HepG2 (cell line): ENCODE measurements around the gene TMEM214. TPM values are rescaled to one million over a fixed set of nuclear protein-coding genes. Genes with fewer than 3 reads are reported as not detected.

Source experiments
- ARID5B ChIP-seq: IDR thresholded peaks from 2 replicates; pipeline ENCODE4 v1.4.0; 2020; ENCODE audit warnings: mild to moderate bottlenecking, missing genetic modification reagents
- ASH2L ChIP-seq: fragments of 300-600, 200-600 bp; sonication (generic); IDR thresholded peaks from 2 replicates; pipeline ENCODE4 v1.7.0; 2017; ENCODE audit warnings: low read depth, mild to moderate bottlenecking, moderate library complexity, mixed read lengths, low read length; ENCODE audit not compliant: insufficient read length
- ATF3 ChIP-seq: sonication (generic); formaldehyde crosslinking; IDR thresholded peaks from 2 replicates; pipeline ENCODE4 v1.4.0; 2020; ENCODE audit warnings: missing genetic modification reagents
- FOSL2 ChIP-seq: sonication (generic); formaldehyde crosslinking; IDR thresholded peaks from 2 replicates; pipeline ENCODE4 v1.4.0; 2020; ENCODE audit warnings: missing genetic modification reagents
- KLF13 ChIP-seq: sonication (generic); formaldehyde crosslinking; IDR thresholded peaks from 2 replicates; pipeline ENCODE4 v1.4.0; 2020; ENCODE audit warnings: mild to moderate bottlenecking, missing genetic modification reagents
- NFAT5 ChIP-seq: sonication (generic); formaldehyde crosslinking; IDR thresholded peaks from 2 replicates; pipeline ENCODE4 v1.4.0; 2020; ENCODE audit warnings: missing genetic modification reagents
- THRA ChIP-seq: sonication (generic); formaldehyde crosslinking; IDR thresholded peaks from 2 replicates; pipeline ENCODE4 v1.4.0; 2020; ENCODE audit warnings: missing genetic modification reagents, borderline replicate concordance
- ZFP91 ChIP-seq: sonication (generic); formaldehyde crosslinking; IDR thresholded peaks from 2 replicates; pipeline ENCODE4 v1.9.0; 2022; ENCODE audit warnings: missing genetic modification reagents, mild to moderate bottlenecking, borderline replicate concordance
- ZNF20 ChIP-seq: sonication (generic); formaldehyde crosslinking; IDR thresholded peaks from 2 replicates; pipeline ENCODE4 v1.4.0; 2020; ENCODE audit warnings: mild to moderate bottlenecking, moderate library complexity, missing genetic modification reagents
- ZNF225 ChIP-seq: sonication (generic); formaldehyde crosslinking; IDR thresholded peaks from 2 replicates; pipeline ENCODE4 v1.4.0; 2020; ENCODE audit warnings: mild to moderate bottlenecking, missing genetic modification reagents
- ZNF550 ChIP-seq: sonication (generic); formaldehyde crosslinking; IDR thresholded peaks from 2 replicates; pipeline ENCODE4 v1.4.0; 2020; ENCODE audit warnings: mild to moderate bottlenecking, missing genetic modification reagents, borderline replicate concordance
- ZNF790 ChIP-seq: sonication (generic); formaldehyde crosslinking; IDR thresholded peaks from 2 replicates; pipeline ENCODE4 v1.8.0; 2022; ENCODE audit warnings: missing genetic modification reagents, mild to moderate bottlenecking, borderline replicate concordance
- ZNF792 ChIP-seq: IDR thresholded peaks from 2 replicates; pipeline ENCODE4 v1.6.1; 2016
- ZNF841 ChIP-seq: sonication (generic); formaldehyde crosslinking; IDR thresholded peaks from 2 replicates; pipeline ENCODE4 v1.8.1; 2023; ENCODE audit warnings: missing genetic modification reagents, borderline replicate concordance
- polyA plus RNA-seq, 8 experiments: library from polyadenylated mRNA; depleted of rRNA in 3 of 8; stranded (reverse) in 7 of 8; unstranded in 1 of 8; fragments of >200 nt; fragmentation: Illumina TruSeq in 4 of 8; extraction: Trizol in 4 of 8; gene quantifications; 2 replicates each; pipeline versions ENCODE4 v1.2.1 to v1.2.3, GENCODE V29; 2011 to 2016; ENCODE audit warnings: low read depth in 4 of 8, missing spikeins in 1 of 8, mixed read lengths in 1 of 8; ENCODE audit not compliant: insufficient read depth in 1 of 8
- total RNA-seq, 5 experiments: library from RNA; depleted of rRNA; stranded (reverse); fragments of >200 nt; fragmentation: Illumina TruSeq; extraction: Trizol; gene quantifications; 2 replicates each; pipeline ENCODE4 v1.2.3, GENCODE V29; 2016; ENCODE audit warnings: low read depth in 1 of 5

Gene TMEM214
- total and polyA plus RNA-seq, 2 of the 13 experiments (the other 11 are each of a cell fraction or from before 2014, with no cell fraction given) = 58.3 to 132 TPM

GRCh38 chr2:27086090-27086723 lies 53.4 kb downstream of the TMEM214 start (continued):
- TF ChIP-seq ARID5B (CRISPR knock-in tag) = peak; percentile 62
- TF ChIP-seq FOSL2 = peak; percentile 35
- TF ChIP-seq ASH2L = peak; percentile 63
- TF ChIP-seq ZNF841 (CRISPR knock-in tag) = peak; percentile 20; the same call in 1 of the 2 replicates
- TF ChIP-seq ZFP91 (CRISPR knock-in tag) = no peak; the same call in 1 of the 2 replicates
- no peak for TF ChIP-seq ZNF20 (CRISPR knock-in tag)
- peak; percentile 65; the same call in 1 of the 2 replicates for TF ChIP-seq THRA (CRISPR knock-in tag)
- TF ChIP-seq NFAT5 (CRISPR knock-in tag) = no peak
- peak; percentile 92 for TF ChIP-seq ZNF792
- no peak for TF ChIP-seq KLF13 (CRISPR knock-in tag)
- TF ChIP-seq ZNF790 (CRISPR knock-in tag) = no peak
- TF ChIP-seq ATF3 (CRISPR knock-in tag) = peak; percentile 58
- TF ChIP-seq ZNF225 (CRISPR knock-in tag) = no peak
- TF ChIP-seq ZNF550 = no peak
